Hepatocyte (in vitro differentiated cells): ENCODE measurements around the gene CORO2B. TPM values are rescaled to one million over a fixed set of nuclear protein-coding genes. Genes with fewer than 3 reads are reported as not detected.

ENCODE experiments used
- DNase-seq: peaks from one replicate; pipeline ENCODE4 v3.0.0-alpha.2; 2016; ENCODE audit warnings: low spot score
- H2AFZ ChIP-seq: fragments of 200-600 bp; sonication (generic); 2 replicates; pipeline ENCODE4 v1.6.0; 2016; ENCODE audit warnings: antibody characterized with exemption, mild to moderate bottlenecking
- H3K27ac ChIP-seq: fragments of 200-600 bp; sonication (generic); 2 replicates; pipeline ENCODE4 v1.5.1; 2016; ENCODE audit warnings: mild to moderate bottlenecking
- H3K27me3 ChIP-seq: fragments of 200-600 bp; sonication (generic); 2 replicates; pipeline ENCODE4 v1.6.1; 2016
- H3K36me3 ChIP-seq: fragments of 200-600 bp; sonication (generic); replicated peaks from 2 replicates; pipeline ENCODE4 v1.5.1; 2016; ENCODE audit warnings: low read depth; ENCODE audit not compliant: insufficient read depth
- H3K4me1 ChIP-seq: fragments of 200-600 bp; sonication (generic); 2 replicates; pipeline ENCODE4 v1.5.1; 2016; ENCODE audit warnings: mild to moderate bottlenecking, moderate library complexity; ENCODE audit not compliant: insufficient read depth
- H3K4me2 ChIP-seq: fragments of 200-600 bp; sonication (generic); 2 replicates; pipeline ENCODE4 v1.6.0; 2016
- H3K4me3 ChIP-seq: fragments of 200-600 bp; sonication (generic); 2 replicates; pipeline ENCODE4 v1.5.1; 2016; ENCODE audit warnings: mild to moderate bottlenecking
- H3K79me2 ChIP-seq: fragments of 200-600 bp; sonication (generic); 2 replicates; pipeline ENCODE4 v1.6.0; 2017; ENCODE audit warnings: mild to moderate bottlenecking
- H3K9me2 ChIP-seq: fragments of 200-600 bp; sonication (generic); replicated peaks from 2 replicates; pipeline ENCODE4 v1.6.0; 2017; ENCODE audit warnings: mild to moderate bottlenecking; ENCODE audit not compliant: insufficient read depth
- H3K9me3 ChIP-seq: fragments of 200-600 bp; sonication (generic); 2 replicates; pipeline ENCODE4 v1.5.1; 2016; ENCODE audit warnings: low read depth, mild to moderate bottlenecking
- H4K20me1 ChIP-seq: fragments of 200-600 bp; sonication (generic); 2 replicates; pipeline ENCODE4 v1.6.0; 2016; ENCODE audit warnings: mild to moderate bottlenecking; ENCODE audit not compliant: insufficient read depth, poor library complexity, severe bottlenecking
- EZH2 ChIP-seq: fragments of 200-600 bp; sonication (generic); IDR thresholded peaks from 2 replicates; pipeline ENCODE4 v1.6.1; 2016; ENCODE audit warnings: antibody characterized with exemption, mild to moderate bottlenecking, borderline replicate concordance
- EZH2phosphoT487 ChIP-seq: fragments of 200-600 bp; sonication (generic); IDR thresholded peaks from one replicate; pipeline ENCODE4 v1.6.1; 2018; ENCODE audit warnings: antibody characterized with exemption, mild to moderate bottlenecking, low read depth, moderate library complexity; ENCODE audit not compliant: unreplicated experiment, severe bottlenecking
- WGBS: methylation state at CpG from one replicate; pipeline ENCODE4 v1.1.6; 2016; ENCODE audit warnings: low lambda C conversion rate; ENCODE audit errors: missing lambda C conversion rate; 5-methylcytosine and 5-hydroxymethylcytosine counted together
- polyA plus RNA-seq: library from polyadenylated mRNA; unstranded; fragments of >200 nt; fragmentation: Nextera tagmentation; extraction: Ambion mirVana; gene quantifications from 2 replicates; pipeline ENCODE4 v1.2.1, GENCODE V29; 2016
- total RNA-seq: library from RNA; depleted of rRNA; stranded (reverse); fragments of >200 nt; gene quantifications from 2 replicates; pipeline ENCODE4 v1.2.3, GENCODE V29; 2014
- TF ChIP-seq, protein P1 (sequence below): fragments of 200-600 bp; sonication (generic); IDR thresholded peaks from 2 replicates; pipeline ENCODE4 v1.5.1; 2016; ENCODE audit warnings: antibody characterized with exemption, mild to moderate bottlenecking; ENCODE audit not compliant: poor library complexity

The CORO2B gene
- total and polyA plus RNA-seq, 2 experiments from 2014 or later, result 2.9 to 5.1 TPM

DNA sequence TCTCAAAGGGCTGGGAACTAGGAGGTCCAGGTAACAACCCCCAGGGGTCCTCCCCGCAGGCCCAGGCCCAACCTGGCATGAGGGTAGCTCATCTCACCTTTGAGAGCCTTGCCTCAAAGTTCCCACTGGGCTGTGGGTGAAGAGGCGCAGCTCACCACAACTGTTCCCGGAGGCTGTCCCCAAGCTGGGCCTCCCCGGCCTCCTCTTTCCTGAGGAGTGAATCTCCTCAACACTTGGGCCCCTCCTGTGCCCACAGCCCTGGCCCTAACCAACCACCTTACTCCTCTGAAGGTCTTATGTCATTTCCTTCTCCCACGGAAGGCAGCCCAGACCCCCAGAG lies 27.5 kb upstream of the CORO2B start:
- TF ChIP-seq, protein P1, sequence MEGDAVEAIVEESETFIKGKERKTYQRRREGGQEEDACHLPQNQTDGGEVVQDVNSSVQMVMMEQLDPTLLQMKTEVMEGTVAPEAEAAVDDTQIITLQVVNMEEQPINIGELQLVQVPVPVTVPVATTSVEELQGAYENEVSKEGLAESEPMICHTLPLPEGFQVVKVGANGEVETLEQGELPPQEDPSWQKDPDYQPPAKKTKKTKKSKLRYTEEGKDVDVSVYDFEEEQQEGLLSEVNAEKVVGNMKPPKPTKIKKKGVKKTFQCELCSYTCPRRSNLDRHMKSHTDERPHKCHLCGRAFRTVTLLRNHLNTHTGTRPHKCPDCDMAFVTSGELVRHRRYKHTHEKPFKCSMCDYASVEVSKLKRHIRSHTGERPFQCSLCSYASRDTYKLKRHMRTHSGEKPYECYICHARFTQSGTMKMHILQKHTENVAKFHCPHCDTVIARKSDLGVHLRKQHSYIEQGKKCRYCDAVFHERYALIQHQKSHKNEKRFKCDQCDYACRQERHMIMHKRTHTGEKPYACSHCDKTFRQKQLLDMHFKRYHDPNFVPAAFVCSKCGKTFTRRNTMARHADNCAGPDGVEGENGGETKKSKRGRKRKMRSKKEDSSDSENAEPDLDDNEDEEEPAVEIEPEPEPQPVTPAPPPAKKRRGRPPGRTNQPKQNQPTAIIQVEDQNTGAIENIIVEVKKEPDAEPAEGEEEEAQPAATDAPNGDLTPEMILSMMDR, result no peak
- TF ChIP-seq EZH2phosphoT487 (no peak), EZH2 (no peak)
- DNase-seq, result no peak
- Histone ChIP-seq H3K27me3 (no peaks in the 10 kb centered on the region), H3K36me3 (no peaks in the 10 kb centered on the region), H4K20me1 (no peaks in the 10 kb centered on the region), H3K4me3 (no peak overlapping the region), H3K27ac (no peak overlapping the region), H3K4me1 (no peaks in the 10 kb centered on the region), H3K4me2 (no peak overlapping the region), H2AFZ (no peak overlapping the region), H3K9me3 (no peaks in the 10 kb centered on the region), H3K9me2 (no peaks in the 10 kb centered on the region), H3K79me2 (no peaks in the 10 kb centered on the region)
- WGBS, result 81% methylated on average over 5 of the region's 5 CpGs

DNA sequence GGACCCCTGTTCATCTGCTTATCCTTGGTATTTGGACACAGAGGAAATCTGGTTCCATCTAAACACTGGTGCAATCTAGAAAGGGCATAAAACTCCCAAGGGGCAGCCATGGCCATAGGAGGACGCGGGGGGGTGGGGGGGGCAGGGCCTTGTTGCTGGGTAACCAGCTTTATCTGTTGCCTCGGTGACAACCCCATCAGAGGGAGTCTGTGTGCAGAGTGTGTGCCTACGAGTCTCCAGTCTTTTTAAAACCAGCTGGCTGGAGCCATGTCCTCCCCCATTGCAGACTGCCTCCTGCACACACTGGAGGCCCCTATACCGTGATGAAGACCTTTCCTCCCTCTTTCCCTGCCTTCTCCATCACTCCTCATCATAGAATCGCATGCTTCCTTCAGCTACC lies 26.4 kb upstream of the CORO2B start:
- H3K9me2 ChIP-seq, result no peaks in the 10 kb centered on the region
- no peak overlapping the region for H3K4me3 ChIP-seq
- WGBS, result 69% methylated on average over 6 of the region's 6 CpGs
- H3K4me1 ChIP-seq, result no peaks in the 10 kb centered on the region
- no peaks in the 10 kb centered on the region for H3K27me3 ChIP-seq
- H3K79me2 ChIP-seq, result no peaks in the 10 kb centered on the region
- TF ChIP-seq, protein P1, result no peak
- no peak for TF ChIP-seq EZH2phosphoT487
- no peak overlapping the region for H3K27ac ChIP-seq
- H3K9me3 ChIP-seq, result no peaks in the 10 kb centered on the region
- H3K36me3 ChIP-seq, result no peaks in the 10 kb centered on the region
- DNase-seq, result no peak
- no peak overlapping the region for H2AFZ ChIP-seq
- no peaks in the 10 kb centered on the region for H4K20me1 ChIP-seq
- no peak overlapping the region for H3K4me2 ChIP-seq

DNA sequence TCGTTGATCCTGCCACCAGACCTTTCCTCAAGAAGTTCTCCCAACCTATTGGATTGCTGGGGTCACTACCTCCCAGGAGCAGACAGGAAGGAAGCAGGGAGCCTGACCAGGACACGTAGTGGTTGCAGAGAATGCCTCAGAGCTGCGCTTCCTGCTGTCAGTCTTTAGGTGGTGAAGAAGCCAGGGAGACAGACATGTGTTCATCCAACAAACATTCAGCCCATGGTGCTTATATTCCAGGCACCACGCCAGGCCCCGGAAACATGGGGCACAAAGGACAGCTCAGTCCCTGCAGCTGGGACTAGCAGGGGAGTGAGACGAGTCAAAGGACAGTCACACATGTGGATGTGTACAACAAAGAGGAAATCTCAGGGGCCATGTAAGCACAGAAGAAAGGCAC lies 26.0 kb upstream of the CORO2B start:
- Histone ChIP-seq H3K9me2 (no peaks in the 10 kb centered on the region), H2AFZ (no peak overlapping the region), H3K27ac (no peak overlapping the region), H3K27me3 (no peaks in the 10 kb centered on the region), H4K20me1 (no peaks in the 10 kb centered on the region), H3K79me2 (no peaks in the 10 kb centered on the region), H3K9me3 (no peaks in the 10 kb centered on the region), H3K4me3 (no peak overlapping the region), H3K36me3 (no peaks in the 10 kb centered on the region), H3K4me1 (no peaks in the 10 kb centered on the region), H3K4me2 (no peak overlapping the region)
- 81% methylated on average over 6 of the region's 6 CpGs for WGBS
- TF ChIP-seq, protein P1, result no peak
- no peak for TF ChIP-seq EZH2phosphoT487
- no peak for TF ChIP-seq EZH2
- no peak for DNase-seq

DNA sequence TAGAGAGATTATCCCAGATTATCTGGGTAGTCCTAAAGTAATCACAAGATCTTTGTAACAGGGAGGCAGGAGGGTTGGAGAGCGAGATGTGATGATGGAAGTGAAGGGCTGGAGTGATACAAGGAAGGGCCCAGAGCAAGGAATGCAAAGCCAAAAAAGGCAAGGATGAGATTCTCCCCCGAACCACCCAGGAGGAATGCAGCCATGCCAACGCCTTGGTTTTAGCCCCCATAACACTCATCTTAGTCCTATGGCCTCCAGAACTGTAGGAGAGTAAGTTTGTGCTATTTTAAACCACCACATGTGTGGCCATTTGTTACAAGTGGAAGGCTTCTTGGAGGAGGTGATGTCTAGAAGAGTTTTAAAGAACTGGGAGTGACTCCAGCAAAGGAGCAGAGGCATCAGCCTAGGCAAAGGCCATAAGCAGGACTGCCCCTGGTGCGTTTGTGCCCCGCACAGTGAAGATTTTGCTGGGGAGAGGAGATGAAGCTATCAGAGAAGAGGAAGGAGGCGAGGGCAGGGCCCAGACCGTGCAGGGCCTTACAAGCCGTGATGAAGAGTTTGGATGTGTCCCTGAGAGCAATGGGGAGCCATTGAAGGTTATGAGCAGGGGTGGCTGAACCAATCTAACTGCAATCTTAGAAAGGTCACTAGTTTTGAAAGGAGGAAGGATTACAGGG lies 25.3 kb upstream of the CORO2B start:
- no peaks in the 10 kb centered on the region for H3K9me3 ChIP-seq

More for the DNA sequence above, 25.3 kb upstream of the CORO2B start:
- no peak for TF ChIP-seq EZH2phosphoT487
- TF ChIP-seq, protein P1, result no peak
- TF ChIP-seq EZH2, result no peak
- WGBS, result 63% methylated on average over 8 of the region's 8 CpGs
- H3K4me3 ChIP-seq, result no peak overlapping the region
- H4K20me1 ChIP-seq, result no peaks in the 10 kb centered on the region
- no peaks in the 10 kb centered on the region for H3K27me3 ChIP-seq
- H3K27ac ChIP-seq, result no peak overlapping the region
- H3K4me2 ChIP-seq, result no peak overlapping the region
- no peak for DNase-seq
- H3K79me2 ChIP-seq, result no peaks in the 10 kb centered on the region
- H2AFZ ChIP-seq, result no peak overlapping the region
- no peaks in the 10 kb centered on the region for H3K9me2 ChIP-seq
- H3K36me3 ChIP-seq, result no peaks in the 10 kb centered on the region
- peaks cover under 1% of the 10 kb centered on the region for H3K4me1 ChIP-seq
